DMS53 treated with DMSO at 0.1 percent for 48 hours (cell line): ENCODE results near the gene APLN.
A peak's percentile ranks its signal among the peaks of the same experiment; 100 is the strongest.

Experiments
- DNase-seq: peaks from one replicate; lab custom pipeline; 2025; ENCODE audit not compliant: unreplicated experiment; lab: John Stamatoyannopoulos, UW

The APLN gene

DNA sequence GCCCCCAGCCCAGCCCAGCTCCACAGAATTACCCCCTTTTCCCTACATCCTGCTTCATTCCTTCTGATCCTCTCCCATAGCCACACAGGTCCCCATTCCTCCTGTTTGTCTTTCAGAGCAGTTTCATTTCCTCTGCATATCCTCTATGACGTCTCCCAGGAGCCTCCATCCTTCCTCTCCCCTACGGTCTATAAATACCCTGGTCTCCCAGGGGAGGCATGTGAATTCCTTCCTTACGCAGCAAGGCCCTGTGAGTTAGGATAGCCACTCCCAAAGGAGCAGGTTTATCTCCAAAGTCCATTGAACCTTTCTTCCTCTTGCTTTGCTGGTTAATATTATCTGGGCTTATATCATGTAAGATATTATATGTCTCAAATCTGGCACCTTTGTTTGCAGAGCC is 8.4 kb upstream of the APLN start:
- DNase-seq, result no peak

DNA sequence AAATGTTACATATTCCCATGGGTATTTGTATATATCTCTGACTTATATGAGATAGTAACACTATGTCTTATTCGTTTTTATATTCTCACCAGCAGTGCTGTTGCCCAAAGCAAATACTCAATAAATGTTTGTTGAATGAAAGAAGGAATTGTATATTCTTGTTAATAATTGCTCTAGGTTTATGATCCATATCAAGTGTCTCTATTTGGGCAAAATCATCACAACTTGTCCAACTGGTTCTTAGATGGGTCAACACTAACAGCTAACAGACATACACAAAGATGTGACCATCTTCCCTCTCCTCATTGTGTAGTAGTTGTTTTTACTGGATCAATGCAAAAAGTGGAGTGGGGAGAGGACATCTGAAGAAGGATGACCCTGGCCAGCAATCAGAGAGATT is 6.6 kb upstream of the APLN start:
- DNase-seq, result peak; percentile 82

DNA sequence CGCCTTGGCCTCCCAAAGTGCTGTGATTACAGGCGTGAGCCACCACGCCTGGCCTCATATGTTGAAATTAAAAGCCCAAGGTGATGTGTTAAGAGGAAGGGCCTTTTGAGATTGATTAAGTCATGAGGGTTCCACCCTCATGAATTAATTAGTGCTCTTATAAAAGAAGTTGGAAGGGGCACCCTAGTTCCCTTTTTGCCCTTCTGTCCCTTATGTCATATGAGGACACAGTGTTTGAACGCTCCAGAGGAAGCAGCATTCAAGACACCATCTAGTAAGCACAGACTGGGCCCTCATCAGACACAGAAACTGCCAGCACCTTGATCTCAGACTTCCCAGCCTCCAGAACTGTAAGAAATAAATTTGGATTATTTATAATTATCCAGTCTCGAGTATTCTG is 5.1 kb upstream of the APLN start:
- DNase-seq, result no peak

DNA sequence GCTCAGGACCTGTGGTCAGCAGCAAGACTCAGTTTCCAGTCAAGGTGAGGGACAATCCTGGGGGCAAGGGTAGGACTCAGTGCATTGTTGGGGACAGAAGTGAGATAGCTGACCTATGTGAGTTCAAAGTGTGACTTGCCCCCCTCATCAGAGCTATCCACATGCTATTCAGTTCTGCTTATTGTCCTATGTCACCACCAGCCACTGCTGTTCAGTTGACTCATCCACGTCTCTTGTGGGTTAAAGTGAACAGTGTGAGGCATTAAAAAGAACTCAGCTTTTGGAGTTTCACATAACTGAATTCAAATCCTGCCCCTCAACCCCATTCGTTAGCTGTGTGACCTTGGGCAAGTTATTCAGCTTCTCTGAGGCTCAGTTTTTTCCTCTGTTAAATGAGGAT is 4.4 kb upstream of the APLN start:
- no peak for DNase-seq

DNA sequence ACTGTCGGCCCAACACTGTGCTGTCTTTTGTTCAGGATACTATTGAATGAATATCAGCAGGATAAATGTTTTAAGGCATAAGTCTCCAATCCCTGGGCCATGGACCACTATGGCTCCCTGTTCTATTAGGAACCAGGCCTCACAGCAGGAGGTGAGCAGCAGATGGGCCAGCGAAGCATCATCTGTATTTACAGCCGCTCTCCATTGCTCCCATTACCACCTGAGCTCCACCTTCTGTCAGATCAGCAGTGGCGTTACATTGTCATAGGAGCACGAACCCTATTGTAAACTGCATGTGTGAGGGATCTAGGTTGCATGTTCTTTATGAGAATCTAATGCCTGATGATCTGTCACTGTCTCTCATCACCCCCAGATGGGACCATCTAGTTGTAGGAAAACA is 3.7 kb upstream of the APLN start:
- no peak for DNase-seq

DNA sequence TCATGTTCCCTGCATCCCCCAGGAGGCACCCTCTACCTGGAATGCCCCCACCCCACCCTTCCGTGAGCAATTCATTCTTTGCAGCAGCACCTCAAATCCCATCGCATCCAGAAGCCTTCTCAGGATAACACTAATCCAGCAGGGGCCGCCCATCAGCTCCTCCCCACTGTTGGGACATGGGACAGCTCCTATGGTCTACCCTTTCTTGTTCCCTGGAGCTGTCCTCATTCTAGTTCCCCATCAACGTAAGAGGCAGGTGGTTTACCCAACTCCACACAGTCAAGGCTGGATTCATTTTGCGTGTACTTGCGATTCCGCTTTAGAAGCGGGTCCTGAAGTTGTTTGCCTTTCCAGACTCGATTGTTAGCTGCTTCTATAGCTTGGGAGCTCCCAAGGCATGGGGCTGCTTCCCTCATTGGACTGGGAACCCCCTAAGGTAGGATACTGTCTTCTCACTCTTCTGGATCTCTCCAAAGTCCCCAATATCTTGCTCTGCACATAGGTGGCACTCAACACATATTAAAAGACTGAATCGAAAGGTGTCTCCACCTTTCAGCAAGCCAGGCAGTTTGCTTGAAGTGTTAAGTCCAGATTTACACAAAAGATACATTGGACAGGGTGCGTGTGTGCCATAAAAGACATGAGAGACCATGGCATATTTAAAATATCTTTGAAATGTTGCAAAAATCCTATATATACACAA is 942 bp upstream of the APLN start:
- DNase-seq, result peak; percentile 64

DNA sequence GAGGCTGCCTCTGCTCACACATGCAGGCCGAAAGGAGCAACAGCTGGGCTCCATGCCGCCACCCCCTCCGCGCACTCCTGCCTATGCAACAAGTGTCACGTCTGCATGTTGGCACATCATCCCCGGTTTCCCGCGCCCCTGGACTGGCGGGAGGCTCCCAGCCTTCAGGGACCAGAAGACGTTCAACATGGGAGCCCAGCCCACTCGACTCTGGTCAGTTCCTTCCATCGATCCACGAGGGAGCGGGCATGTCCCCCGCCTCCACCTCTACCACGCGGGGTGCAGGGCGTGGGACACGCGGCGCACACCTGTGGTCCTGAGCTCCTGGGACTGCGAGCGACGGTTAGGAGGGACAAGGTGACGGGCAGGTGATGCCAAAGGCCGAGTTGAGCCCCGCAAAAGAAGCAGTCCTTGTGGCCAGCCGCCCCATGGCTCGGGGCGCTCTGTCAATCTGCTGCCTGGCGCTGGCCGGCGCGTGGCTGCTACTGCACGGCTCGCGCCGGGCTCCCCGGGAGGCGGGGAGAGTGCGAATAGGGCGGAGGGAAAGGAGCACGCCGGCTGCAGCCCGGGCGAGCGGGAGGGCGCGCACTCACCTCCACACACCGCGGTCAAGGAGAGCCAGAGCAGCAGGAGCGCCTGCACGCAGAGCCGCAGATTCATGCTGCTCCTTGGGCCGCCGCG is 645 bp downstream of the APLN start:
- no peak for DNase-seq

DNA sequence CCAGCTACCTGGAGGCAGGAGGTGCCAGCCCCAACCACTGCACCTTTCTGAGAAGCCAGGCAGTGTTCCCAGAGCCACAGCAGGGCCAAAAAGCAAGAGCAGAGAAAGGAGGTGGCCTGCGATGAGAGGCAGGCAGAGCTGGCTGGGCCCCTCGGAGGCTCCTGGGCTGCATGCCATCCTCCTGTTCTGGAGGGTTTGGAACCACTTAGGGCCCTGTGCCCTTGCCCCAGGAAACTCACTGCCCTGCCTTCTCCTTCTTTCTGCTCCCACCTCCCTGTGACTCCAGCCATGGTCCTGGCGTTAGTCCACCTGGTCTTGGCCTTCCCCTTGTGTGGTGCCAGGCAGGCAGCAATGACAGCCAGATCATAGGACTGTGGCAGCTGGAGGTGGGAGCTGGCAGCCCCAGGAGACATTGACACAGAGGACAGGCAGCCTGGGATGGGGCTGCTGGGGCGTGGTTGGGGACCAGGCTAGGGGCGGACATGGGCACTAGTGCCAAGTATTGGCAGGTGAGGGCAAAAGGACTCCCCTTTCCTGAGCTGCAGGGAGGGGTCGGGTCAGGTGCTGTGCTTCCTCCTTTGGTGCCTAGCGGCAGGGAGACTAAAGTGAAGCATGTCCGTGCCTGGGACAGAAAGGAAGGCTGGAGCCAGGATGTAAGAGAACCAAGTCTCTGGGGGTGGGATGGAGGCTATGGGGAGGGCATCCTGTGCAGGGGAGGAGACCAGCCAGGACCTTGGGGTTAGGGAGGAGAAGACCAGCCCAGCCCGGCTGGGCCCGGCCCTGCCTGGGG is 1.4 kb downstream of the APLN start:
- no peak for DNase-seq

DNA sequence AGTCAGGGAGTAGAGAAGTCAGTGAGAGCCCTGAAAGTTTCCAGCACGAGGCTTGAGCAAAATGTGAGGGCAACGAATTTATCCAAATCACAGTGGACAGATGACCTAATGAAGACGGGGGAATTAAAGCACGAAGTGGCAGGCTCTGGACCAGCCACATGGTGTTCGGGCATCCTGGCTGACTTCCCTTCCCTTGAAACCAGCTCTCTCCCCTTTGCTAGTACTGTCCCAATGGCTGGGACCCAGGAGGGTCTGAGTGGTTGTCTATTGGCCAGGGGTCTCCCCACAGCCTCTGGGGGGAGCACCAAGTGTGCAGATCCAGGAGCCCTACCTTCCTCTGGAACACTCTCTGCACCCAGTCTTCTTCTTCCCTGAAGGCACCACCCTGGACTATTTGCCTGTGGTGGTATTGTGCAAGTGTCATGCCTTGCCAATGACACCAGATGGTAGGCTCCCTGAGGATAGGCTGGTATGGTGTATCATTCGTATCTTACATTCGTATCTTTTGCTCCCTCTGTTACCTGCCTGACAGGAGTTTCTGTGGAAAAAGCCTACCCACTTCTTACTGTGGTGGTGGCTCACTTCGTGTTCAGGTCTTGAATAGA is 2.1 kb downstream of the APLN start:
- no peak for DNase-seq

DNA sequence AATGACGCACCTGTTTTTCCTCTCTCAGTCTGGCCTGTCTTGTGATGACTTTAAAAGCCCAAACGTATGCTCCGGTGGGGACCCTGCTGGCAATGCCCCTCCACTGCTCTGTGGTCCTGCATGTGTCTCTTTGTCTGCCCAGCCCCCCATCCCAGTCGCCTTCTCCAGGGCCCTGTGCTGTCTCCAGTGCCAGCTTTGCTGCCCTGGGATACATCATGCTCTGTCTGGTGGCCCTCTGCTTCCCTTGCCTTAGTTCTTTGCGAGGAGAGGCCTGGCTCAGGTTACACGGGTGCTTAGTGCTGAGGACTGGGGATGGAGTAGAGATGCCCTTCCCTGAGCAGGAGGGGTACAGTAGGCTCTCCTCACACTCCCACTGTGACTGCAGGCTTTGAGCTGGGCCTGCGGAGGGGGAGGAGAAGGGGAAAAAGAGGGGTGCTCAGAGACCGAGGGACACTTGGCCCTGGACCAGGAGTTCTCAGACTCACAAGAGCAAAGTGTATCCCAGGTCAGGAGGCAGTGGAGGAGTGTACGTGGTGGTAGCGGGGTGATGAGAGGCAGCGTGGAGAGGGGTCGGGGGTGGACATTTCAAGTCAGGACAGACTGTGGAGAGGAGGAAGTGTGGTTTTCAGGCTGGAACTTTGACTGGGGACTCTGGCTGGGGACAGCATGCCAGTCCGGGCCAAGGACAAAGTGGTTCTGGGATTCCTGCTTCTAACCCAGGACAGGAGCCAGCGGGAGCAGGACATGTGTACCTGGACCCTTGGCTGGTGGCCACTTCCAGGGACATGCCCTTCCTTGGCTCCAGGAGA is 2.8 kb downstream of the APLN start:
- no peak for DNase-seq

DNA sequence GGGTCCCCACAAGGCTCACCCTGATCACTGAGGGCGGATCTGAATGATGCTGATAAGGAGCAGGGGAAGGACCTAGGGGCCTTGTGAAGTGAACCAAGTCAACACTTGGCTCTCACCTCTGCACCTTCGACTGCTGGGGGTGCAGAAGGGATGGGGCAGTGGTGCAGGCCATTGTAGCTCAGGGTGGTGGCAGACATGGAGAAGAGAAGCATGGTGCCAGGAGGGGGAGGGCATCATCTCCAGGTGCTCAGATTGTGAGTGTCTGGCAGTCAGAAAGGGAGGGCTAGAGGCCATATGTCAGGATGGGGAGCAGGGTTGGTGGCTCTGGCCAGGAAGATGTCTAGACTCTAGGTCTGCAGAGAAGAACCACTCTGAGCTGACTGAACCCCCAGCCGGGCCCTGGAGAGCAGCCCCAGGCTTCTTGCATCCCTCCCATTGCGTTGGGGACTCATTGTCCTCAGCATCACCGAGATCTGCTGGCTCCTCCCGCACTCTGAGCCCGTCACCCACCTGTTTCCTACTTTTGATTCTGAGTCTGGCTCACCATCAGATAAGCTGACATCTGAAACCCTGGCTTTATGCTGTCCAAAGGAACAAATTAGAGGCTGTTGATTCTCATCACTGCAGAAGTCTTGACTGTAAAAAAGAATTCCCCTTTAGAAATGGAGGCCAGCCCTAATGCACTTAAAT is 3.8 kb downstream of the APLN start:
- DNase-seq, result no peak

DNA sequence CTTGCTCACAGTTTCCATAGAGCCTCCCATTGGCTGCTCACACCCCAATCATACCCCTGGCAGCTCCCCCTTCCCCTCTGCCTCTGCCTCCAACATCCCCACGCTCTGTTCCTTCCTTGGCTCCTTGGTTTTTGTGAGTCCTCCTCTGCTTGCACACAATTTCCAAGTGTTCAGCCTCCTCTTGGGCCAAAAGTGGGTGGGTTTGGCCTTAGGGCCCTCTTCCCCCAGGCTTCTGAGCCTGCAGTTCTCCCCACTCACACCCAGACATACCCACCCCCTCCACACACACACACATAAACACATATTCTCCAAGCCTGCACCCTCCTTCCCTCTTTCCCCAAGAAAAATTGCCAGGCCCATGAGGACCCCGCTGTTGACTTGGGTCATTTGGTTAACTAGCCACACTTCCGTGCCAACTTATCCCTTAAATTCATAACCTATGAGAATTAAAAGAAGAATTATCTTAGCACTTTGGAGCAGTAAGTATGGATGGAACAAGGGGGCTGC is 4.5 kb downstream of the APLN start:
- no peak for DNase-seq

DNA sequence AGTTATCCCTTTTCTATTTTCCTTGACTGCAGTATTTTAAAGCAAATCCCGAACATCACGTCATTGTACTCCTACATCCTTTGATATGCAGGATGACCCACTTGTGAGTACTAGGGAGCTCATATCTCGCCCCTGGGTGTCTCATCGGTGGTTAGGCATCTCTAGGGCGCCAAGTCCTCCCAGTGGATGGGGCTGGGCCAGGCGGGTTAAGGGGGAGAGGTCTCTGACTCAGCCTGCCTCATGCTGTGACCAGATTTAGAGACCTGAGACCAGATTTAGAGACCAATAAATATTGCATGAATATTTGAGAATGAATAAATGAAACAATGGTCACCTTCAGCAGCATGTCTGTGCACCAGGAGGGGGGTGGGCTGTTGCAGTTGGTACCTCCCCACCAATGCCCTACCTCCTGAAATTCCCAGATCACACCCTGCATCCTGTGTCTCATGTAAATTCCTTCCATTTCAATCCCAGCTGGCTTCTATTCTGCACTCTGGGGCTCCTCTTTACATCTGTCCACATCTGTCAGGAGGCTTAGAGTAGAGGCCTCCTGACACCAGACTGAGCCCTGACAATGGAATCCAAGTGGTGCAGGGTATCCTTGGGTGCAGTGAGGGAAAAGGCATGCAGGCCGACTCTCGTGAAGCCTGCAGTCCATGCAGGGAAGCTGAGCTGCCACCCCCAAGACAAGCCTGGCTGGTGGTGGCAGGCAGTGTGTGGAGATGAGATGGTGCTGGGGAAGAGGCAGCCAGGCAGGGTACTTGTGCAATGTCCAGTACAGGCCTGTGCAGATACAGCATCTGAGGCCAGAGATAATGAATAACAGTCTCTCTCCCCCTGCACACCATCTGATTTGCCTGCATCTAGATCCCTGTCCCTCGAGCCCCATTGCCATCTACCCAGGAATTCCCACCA is 5.2 kb downstream of the APLN start:
- DNase-seq, result no peak

DNA sequence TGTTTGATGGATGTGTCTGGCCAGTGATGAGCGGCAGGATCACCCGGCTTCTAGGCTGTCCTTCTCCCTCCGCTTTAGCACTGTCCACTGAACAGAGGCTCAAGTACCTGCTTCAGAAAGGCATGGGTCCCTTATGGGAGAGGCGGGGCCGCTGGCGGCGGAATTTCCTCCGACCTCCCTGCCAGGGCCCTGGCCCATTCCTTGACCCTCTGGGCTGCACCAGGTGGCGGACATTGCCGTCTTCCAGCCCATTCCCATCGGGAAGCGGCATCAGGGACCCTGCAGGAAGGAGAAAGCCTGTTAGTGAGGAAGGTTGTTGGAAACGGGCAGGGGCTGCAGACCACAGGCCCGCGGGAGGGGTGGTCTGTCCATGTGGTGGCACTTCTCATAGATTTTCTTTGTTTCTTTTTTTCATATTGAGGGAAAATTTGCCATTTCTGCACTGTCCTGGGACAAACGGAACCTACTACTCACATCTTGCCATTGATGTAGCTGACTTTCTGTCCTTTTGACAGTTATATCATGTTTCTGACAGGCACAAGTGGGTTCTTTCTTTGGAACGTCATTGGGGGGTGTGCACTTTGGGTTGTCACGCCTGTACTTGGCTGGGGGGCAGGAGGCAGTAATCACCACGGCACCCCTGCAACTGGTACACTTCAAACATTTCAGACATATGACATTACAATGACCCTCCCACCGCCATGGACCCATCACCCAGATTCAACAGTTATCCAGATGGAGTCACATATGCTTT is 6.1 kb downstream of the APLN start:
- no peak for DNase-seq

DNA sequence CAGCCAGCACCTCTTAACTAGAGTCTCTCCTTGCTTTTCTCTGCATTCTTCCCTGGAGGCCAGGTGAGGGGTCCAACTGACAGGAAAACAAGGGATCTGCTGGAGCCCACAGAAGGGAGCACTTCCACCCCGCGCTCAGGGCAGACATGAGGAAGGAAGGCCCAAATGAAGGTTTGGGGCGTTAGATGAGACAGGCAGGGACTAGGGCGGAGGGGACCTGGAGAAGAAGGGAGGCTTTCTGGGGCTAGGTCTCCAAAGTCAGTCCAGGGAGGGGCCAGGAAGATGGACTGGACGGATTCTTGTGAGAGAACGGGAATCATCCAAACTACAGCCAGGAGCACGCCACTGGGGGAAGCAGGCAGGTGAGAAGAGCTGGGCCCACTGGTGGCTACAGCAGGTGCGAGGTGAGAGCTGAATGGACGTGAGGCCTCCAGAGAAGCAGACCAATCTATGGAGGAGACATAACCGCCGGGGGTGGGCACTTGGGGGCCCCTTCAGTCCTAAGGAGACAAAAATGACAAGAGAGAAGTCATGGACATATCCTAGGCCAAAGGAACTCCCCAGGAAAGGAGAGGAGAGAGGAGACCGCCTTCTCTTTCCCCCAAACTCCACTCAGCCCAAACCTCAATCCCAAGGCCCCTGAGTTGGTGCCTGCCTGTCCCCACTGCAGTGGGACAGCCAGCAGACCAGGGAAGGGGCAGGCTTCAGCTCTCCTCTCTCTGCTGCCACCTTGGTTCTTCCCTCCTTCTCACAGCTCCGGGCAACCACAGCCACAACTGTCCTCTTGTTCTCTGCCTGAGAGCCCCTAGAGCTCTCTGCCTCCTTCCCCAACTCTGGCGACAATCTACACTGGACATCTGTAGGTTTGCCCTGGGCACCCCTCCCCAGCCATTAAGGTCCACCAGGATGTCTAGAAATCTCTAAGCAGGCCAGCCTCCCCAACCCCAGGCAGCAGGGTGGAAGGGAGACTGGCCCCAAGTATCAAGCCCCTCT is 7.0 kb downstream of the APLN start:
- no peak for DNase-seq

DNA sequence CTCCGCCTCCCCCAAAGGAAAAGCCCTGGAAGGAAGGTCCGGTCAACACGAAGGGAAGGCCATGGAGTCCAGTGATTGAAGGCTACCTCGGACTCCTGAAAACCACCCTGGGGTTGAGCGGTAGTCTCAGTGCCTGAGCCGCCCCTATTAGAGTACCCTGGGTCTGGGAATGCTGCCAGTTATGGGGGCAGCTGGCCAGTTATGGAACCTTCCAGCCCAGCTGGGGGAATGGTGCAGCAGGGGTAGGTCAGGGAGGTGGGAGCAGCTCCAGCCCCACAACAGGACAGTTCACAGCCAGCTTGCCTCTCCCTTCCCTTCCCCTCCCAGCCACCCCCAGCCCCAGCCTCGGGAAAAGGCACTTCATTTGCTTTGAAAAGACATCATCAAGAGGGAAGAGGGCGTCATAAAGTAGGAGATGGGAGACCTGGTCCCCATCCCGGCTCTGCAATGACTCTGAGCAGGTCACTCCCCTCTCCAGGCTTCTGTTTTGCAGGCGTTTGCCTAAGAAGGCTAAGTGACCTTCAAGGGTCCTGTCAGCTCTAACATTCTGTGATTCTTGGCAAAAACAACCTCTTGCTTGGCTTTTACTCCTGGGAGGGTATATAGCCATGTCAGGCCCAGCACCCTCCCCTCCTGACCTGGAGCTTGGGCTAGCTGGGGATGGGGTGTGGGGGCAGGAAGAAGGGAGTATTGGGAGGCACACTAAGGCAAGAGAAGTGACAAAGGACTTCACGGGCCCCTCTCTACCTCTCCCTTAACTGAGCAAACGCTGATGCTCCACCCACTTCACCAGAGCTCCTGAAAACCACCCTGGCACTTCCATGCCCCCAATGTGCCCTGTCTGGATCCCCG is 8.0 kb downstream of the APLN start:
- DNase-seq, result no peak
